ENCODE results near the gene FAM13A. TPM values are rescaled to one million over a fixed set of nuclear protein-coding genes. Genes with fewer than 3 reads are reported as not detected.

The FAM13A gene
- polyA plus RNA-seq, 1 of the 3 experiments (the other 2 are of a cell fraction), result 0.67 TPM

GRCh38 chr4:88802138-88802537 lies 254.8 kb downstream of the FAM13A start:
- Histone ChIP-seq H3K9me2 (no peaks in the 10 kb centered on the region), H3K9me3 (no peaks in the 10 kb centered on the region), H3K9ac (no peak overlapping the region), H3K4me1 (ENCODE audit: control insufficient read depth in 1 of 2, insufficient read depth in 2 of 2, low read depth in 1 of 2, low read length in 1 of 2) (no peaks in the 10 kb centered on the region; a peak in 1 of 4 replicates), H3K4me3 (ENCODE audit: low read depth in 2 of 2, low read length in 1 of 2) (no peak overlapping the region), H2AFZ (ENCODE audit: low read depth) (no peak overlapping the region), H4K20me1 (ENCODE audit: insufficient read depth) (no peaks in the 10 kb centered on the region), H3K27me3 (ENCODE audit: insufficient read depth) (no peaks in the 10 kb centered on the region), H3K4me2 (no peak overlapping the region), H3K79me2 (ENCODE audit: insufficient read depth) (no peaks in the 10 kb centered on the region), H3K27ac (ENCODE audit: low read depth in 2 of 2, low read length in 1 of 2) (no peak overlapping the region), H3F3A (replicated peaks; ENCODE audit: insufficient read depth) (no peaks in the 10 kb centered on the region), H3K36me3 (replicated peaks in 1 of 2; ENCODE audit: control insufficient read depth in 1 of 2, insufficient read depth in 2 of 2, low read length in 1 of 2) (no peaks in the 10 kb centered on the region)
- WGBS (ENCODE audit: low lambda C conversion rate), result 89% methylated on average over 1 of the region's 1 CpG
- ChIA-PET CTCF (no interaction called here), POLR2A (no interaction called here)
- DNase-seq, result no peak
- TF ChIP-seq FOSL2 (IDR thresholded peaks at IDR 0.05; ENCODE audit: borderline replicate concordance, low read depth) (no peak), RXRA (IDR thresholded peaks at IDR 0.05; ENCODE audit: borderline replicate concordance, low read depth) (no peak), NRF1 (IDR thresholded peaks at IDR 0.05; ENCODE audit: low read depth, low read length) (no peak), MEF2A (IDR thresholded peaks at IDR 0.05; ENCODE audit: borderline replicate concordance, low read depth) (no peak)

- Histone ChIP-seq H3K9me2 (no peaks in the 10 kb centered on the region), H3K4me3 (ENCODE audit: low read depth in 2 of 2, low read length in 1 of 2) (no peak overlapping the region), H3K9me3 (no peaks in the 10 kb centered on the region), H2AFZ (ENCODE audit: low read depth) (no peak overlapping the region), H4K20me1 (ENCODE audit: insufficient read depth) (no peaks in the 10 kb centered on the region), H3K27ac (ENCODE audit: low read depth in 2 of 2, low read length in 1 of 2) (no peak overlapping the region), H3K36me3 (replicated peaks in 1 of 2; ENCODE audit: control insufficient read depth in 1 of 2, insufficient read depth in 2 of 2, low read length in 1 of 2) (no peaks in the 10 kb centered on the region), H3K4me1 (ENCODE audit: control insufficient read depth in 1 of 2, insufficient read depth in 2 of 2, low read depth in 1 of 2, low read length in 1 of 2) (no peaks in the 10 kb centered on the region), H3K79me2 (ENCODE audit: insufficient read depth) (no peaks in the 10 kb centered on the region), H3K9ac (no peak overlapping the region), H3K27me3 (ENCODE audit: insufficient read depth) (no peaks in the 10 kb centered on the region), H3K4me2 (no peak overlapping the region), H3F3A (replicated peaks; ENCODE audit: insufficient read depth) (no peaks in the 10 kb centered on the region)
- no peak for TF ChIP-seq POLR2AphosphoS5 (IDR thresholded peaks at IDR 0.05; ENCODE audit: low read depth, low read length)
- no peak for TF ChIP-seq PBX3 (IDR thresholded peaks at IDR 0.05)
- no peak for TF ChIP-seq RCOR1 (IDR thresholded peaks at IDR 0.05; ENCODE audit: low read length)
- TF ChIP-seq NRF1 (IDR thresholded peaks at IDR 0.05; ENCODE audit: low read depth, low read length), result no peak
- no peak for TF ChIP-seq NFIC (IDR thresholded peaks at IDR 0.05; ENCODE audit: borderline replicate concordance)
- TF ChIP-seq RAD21 (IDR thresholded peaks at IDR 0.05; ENCODE audit: low read length), result no peak
- TF ChIP-seq FOXJ3 (CRISPR knock-in tag; IDR thresholded peaks at IDR 0.05), result no peak
- no peak for TF ChIP-seq TEAD4 (IDR thresholded peaks at IDR 0.05; ENCODE audit: borderline replicate concordance, insufficient read depth)
- TF ChIP-seq CHD2 (IDR thresholded peaks at IDR 0.05; ENCODE audit: low read length, partially characterized antibody), result no peak
- TF ChIP-seq IRF3 (IDR thresholded peaks at IDR 0.05; ENCODE audit: low read depth, low read length), result no peak
- TF ChIP-seq MXI1 (IDR thresholded peaks at IDR 0.05; ENCODE audit: low read depth, low read length), result no peak
- TF ChIP-seq ELF1 (IDR thresholded peaks at IDR 0.05), result no peak
- TF ChIP-seq USF2 (IDR thresholded peaks at IDR 0.05; ENCODE audit: borderline replicate concordance, low read depth, low read length), result no peak
- DNase-seq, result no peak
- ChIA-PET CTCF (no interaction called here), POLR2A (no interaction called here)
- 96% methylated on average over 1 of the region's 1 CpG for WGBS (ENCODE audit: low lambda C conversion rate)
Observed at GRCh38 chr4:88799900-88800299, 257.1 kb downstream of the FAM13A start.
